Measurements from ENCODE around the gene KLF15. TPM values are rescaled to one million over a fixed set of nuclear protein-coding genes. Genes with fewer than 3 reads are reported as not detected.

Gene KLF15
- total and polyA plus RNA-seq, 8 donors, result 5.4 to 14.8 (median 9.7) TPM

DNA sequence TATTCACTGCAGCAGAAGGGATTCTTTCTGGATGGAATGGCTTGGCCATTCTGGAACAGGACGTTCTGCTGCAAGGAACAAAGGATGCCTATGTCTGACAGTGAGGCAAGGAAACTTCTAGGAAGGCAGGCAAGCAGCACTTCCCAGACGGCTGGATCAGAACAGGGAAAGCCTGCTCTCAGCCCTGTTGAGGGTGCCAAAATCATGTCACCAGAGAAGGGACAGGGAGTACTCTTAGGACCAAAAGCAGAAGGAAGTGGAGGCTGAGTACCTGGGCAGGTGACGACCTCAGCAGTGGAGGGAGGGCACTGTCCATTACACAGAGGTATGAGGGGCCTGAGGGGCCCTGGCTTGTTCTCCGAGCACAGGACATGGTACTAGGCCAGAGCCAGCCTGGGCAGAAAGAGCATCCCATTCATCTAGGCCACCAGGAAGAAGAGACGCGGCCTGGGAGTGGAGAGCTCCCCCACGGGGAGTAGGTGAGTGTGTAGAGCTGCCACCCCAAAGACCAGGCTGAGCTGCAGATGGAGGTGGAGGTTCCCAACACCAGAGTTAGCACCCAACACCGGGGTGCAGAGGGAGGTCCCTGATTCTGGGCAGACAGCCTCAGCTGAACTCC, 9.6 kb downstream of the KLF15 start:
- ATAC-seq (no peak), DNase-seq (peak in 2 of 4 donors; percentile 26 to 30)
- no peak overlapping the region for H3K4me3 ChIP-seq
- no peak for TF ChIP-seq CTCF (IDR thresholded peaks at IDR 0.05)
- no peak overlapping the region for H3K27ac ChIP-seq
- no peaks in the 10 kb centered on the region for H3K27me3 ChIP-seq
- no peaks in the 10 kb centered on the region for H3K9me3 ChIP-seq
- H3K4me1 ChIP-seq, result peaks cover 0 to 12% of the 10 kb centered on the region in 2 donors
- intact Hi-C loops (cut with DNase I), result no loop called here
- H3K36me3 ChIP-seq, result peaks cover 0 to 22% of the 10 kb centered on the region in 2 donors

DNA sequence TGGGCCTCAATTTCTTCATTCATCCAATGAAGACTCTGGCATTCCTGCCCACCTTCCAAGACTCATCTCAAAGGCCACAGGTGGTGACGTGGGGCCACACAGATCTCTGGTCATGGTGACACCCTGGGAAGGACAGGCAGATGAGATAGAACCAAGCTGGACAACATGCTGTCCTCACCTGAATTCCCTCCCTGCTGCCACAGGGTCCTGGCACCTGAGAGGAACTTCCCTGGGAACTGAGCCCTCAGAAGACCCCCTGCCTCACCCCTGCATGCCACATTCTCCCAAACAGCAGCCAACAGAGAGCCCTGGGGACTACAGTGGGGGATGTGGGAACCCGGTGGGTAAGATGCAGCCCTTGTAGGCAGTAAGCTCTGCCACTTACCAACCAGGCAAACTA, 10.7 kb downstream of the KLF15 start:
- no peak overlapping the region for H3K4me3 ChIP-seq
- intact Hi-C loops (cut with DNase I), result no loop called here
- TF ChIP-seq CTCF (IDR thresholded peaks at IDR 0.05), result no peak
- H3K27ac ChIP-seq, result no peak overlapping the region
- H3K36me3 ChIP-seq, result peaks cover 0 to 14% of the 10 kb centered on the region in 2 donors
- H3K9me3 ChIP-seq, result no peaks in the 10 kb centered on the region
- DNase-seq, result peak in 1 of 4 donors; percentile 31
- H3K4me1 ChIP-seq, result peaks cover 0 to 6% of the 10 kb centered on the region in 2 donors
- ATAC-seq, result no peak
- H3K27me3 ChIP-seq, result no peaks in the 10 kb centered on the region

- intact Hi-C loops (cut with DNase I), result no loop called here
- H3K4me1 ChIP-seq, result peaks cover 0 to 6% of the 10 kb centered on the region in 2 donors
- no peaks in the 10 kb centered on the region for H3K9me3 ChIP-seq
- DNase-seq (peak in 2 of 4 donors; percentile 27 to 56), ATAC-seq (no peak)
- H3K4me3 ChIP-seq, result no peak overlapping the region
- H3K27me3 ChIP-seq, result no peaks in the 10 kb centered on the region
- H3K36me3 ChIP-seq, result peaks cover 0 to 12% of the 10 kb centered on the region in 2 donors
- H3K27ac ChIP-seq, result no peak overlapping the region
- no peak for TF ChIP-seq CTCF (IDR thresholded peaks at IDR 0.05)
These were observed 11.4 kb downstream of the KLF15 start for GRCh38 chr3:126345641-126346460.

- DNase-seq (peak in 1 of 4 donors; percentile 17), ATAC-seq (no peak)
- no peak for TF ChIP-seq CTCF (IDR thresholded peaks at IDR 0.05)
- Histone ChIP-seq H3K4me3 (no peak overlapping the region), H3K27me3 (no peaks in the 10 kb centered on the region), H3K9me3 (no peaks in the 10 kb centered on the region), H3K36me3 (peaks cover 0 to 12% of the 10 kb centered on the region in 2 donors), H3K27ac (no peak overlapping the region), H3K4me1 (no peaks in the 10 kb centered on the region)
- intact Hi-C loops (cut with DNase I), result no loop called here
These were observed 12.0 kb downstream of the KLF15 start for GRCh38 chr3:126345231-126345630.

GRCh38 chr3:126344380-126345041, 12.7 kb downstream of the KLF15 start:
- H3K36me3 ChIP-seq, result peaks cover 0 to 12% of the 10 kb centered on the region in 2 donors
- no peak for TF ChIP-seq CTCF (IDR thresholded peaks at IDR 0.05)
- peak in 2 of 4 donors; percentile 21 to 50 for DNase-seq
- intact Hi-C loops (cut with DNase I), result no loop called here
- no peaks in the 10 kb centered on the region for H3K9me3 ChIP-seq
- no peaks in the 10 kb centered on the region for H3K27me3 ChIP-seq
- ATAC-seq, result no peak
- H3K4me3 ChIP-seq, result no peak overlapping the region
- H3K27ac ChIP-seq, result no peak overlapping the region
- H3K4me1 ChIP-seq, result no peaks in the 10 kb centered on the region
